ENCODE data around the gene CHDH.

- TF ChIP-seq POLR2AphosphoS5 (IDR thresholded peaks at IDR 0.05; ENCODE audit: borderline replicate concordance, low read depth, low read length), result no peak
- no peak for TF ChIP-seq EZH2 (IDR thresholded peaks at IDR 0.05)
Observed at GRCh38 chr3:53834429-53835095, 11.7 kb downstream of the CHDH start.
